ENCODE results near the gene DR1. TPM values are rescaled to one million over a fixed set of nuclear protein-coding genes. Genes with fewer than 3 reads are reported as not detected.

The DR1 gene
- total and polyA plus RNA-seq, 2 of the 13 experiments (the other 11 are each of a cell fraction or from before 2014, with no cell fraction given), result 17.8 to 42.3 TPM

GRCh38 chr1:93345633-93346420 is at the start of gene DR1 (continued):
- TF ChIP-seq NFAT5 (CRISPR knock-in tag; IDR thresholded peaks at IDR 0.05) (no peak), ZNF737 (CRISPR knock-in tag; IDR thresholded peaks at IDR 0.05; ENCODE audit: borderline replicate concordance) (no peak), DNMT1 (CRISPR knock-in tag; IDR thresholded peaks at IDR 0.05) (no peak), MTF2 (CRISPR knock-in tag; IDR thresholded peaks at IDR 0.05; ENCODE audit: borderline replicate concordance) (peak; percentile 87; the same call in 1 of the 2 replicates), ZNF30 (CRISPR knock-in tag; IDR thresholded peaks at IDR 0.05) (no peak; the same call in 1 of the 2 replicates), NRL (CRISPR knock-in tag; IDR thresholded peaks at IDR 0.05; ENCODE audit: borderline replicate concordance) (peak; percentile 91), ZNF557 (CRISPR knock-in tag; IDR thresholded peaks at IDR 0.05) (no peak; the same call in 1 of the 2 replicates), ADNP (CRISPR knock-in tag; IDR thresholded peaks at IDR 0.05) (no peak), ZSCAN29 (CRISPR knock-in tag; conservative IDR thresholded peaks at IDR 0.05) (peak; percentile 82), IKZF1 (IDR thresholded peaks at IDR 0.05) (no peak), ERF (CRISPR knock-in tag; IDR thresholded peaks at IDR 0.05) (peak; percentile 98), ZNF674 (CRISPR knock-in tag; IDR thresholded peaks at IDR 0.05; ENCODE audit: low read depth) (0 out of 2 replicates have a peak, but pooled peaks have one; percentile 39), CEBPZ (IDR thresholded peaks at IDR 0.05; ENCODE audit: low read length) (no peak), IRF9 (CRISPR knock-in tag; IDR thresholded peaks at IDR 0.05; ENCODE audit: borderline replicate concordance) (peak; percentile 67; the same call in 1 of the 2 replicates), TFDP1 (CRISPR knock-in tag; IDR thresholded peaks at IDR 0.05; ENCODE audit: borderline replicate concordance) (peak; percentile 92; the same call in 1 of the 2 replicates), NAIF1 (CRISPR knock-in tag; IDR thresholded peaks at IDR 0.05; ENCODE audit: borderline replicate concordance) (0 out of 2 replicates have a peak, but pooled peaks have one; percentile 52), CENPT (CRISPR knock-in tag; IDR thresholded peaks at IDR 0.05; ENCODE audit: low read depth) (no peak), CAMTA2 (CRISPR knock-in tag; IDR thresholded peaks at IDR 0.05; ENCODE audit: borderline replicate concordance) (no peak; the same call in 1 of the 2 replicates)

Measured in HepG2 (cell line).